Hypothalamus (tissue), 51 donors: ENCODE data around the gene OPA1.

Experiments used
- DNase-seq, 51 donors: peaks; one replicate each; lab custom pipeline; 2025; lab: John Stamatoyannopoulos, UW

The OPA1 gene

DNA sequence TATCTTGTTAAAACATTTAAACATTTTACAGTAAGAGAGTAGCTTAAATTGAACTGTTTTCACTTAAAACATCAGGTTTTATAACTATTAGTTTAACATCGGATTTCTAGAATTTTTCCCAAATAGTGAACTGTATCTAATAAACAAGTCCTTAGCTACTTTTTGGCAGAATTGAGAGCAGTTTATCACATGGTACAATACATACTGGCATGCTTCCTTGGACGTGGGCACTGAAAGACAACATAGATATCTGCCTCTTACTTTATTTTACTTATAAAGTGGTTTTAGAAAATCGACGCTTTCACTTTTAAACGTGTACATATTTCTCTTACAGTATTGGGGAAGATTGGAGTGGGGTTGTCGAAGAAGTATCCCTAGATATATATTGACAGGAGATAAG, 52.8 kb downstream of the OPA1 start:
- DNase-seq: no peak

DNA sequence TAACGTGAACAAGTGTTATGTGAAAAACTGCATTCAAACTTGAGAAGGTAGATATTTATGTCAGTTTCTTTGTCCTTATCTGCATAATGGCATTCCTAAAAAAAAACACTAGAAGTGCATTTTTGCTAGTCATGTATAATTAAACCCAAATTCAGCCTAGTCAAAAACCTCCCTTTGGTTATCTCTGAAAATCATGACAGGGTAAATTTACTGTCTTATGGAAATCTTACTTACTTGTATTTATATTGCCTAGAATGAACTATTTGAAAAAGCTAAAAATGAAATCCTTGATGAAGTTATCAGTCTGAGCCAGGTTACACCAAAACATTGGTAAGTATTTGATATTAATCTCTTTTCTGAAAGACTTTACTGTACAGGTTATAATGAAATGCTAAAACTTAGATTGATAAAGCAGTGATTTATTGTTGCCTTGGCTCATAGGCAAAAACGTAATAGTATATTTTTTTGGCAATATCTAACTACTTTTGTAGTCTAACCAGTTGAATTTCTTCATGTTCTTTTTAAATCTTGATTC, 55.6 kb downstream of the OPA1 start:
- DNase-seq: no peak

DNA sequence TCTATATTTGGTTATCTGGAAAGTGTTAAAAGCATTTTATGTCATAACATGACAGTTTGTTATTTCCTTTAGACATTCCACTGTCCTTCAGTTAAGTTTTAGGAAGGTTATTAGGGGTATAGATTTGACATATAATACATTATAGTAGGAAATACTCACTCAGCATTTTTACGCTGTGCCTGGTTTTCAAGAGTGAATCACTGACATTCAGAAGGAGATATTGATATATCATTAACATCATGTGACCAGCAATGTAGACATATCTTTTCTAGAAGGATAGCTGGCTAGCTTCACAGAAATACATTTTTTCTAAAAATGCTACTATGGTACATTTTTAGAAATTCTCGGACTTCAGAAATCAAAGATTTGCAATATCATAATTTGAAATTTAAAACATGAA, 57.6 kb downstream of the OPA1 start:
- no peak for DNase-seq

DNA sequence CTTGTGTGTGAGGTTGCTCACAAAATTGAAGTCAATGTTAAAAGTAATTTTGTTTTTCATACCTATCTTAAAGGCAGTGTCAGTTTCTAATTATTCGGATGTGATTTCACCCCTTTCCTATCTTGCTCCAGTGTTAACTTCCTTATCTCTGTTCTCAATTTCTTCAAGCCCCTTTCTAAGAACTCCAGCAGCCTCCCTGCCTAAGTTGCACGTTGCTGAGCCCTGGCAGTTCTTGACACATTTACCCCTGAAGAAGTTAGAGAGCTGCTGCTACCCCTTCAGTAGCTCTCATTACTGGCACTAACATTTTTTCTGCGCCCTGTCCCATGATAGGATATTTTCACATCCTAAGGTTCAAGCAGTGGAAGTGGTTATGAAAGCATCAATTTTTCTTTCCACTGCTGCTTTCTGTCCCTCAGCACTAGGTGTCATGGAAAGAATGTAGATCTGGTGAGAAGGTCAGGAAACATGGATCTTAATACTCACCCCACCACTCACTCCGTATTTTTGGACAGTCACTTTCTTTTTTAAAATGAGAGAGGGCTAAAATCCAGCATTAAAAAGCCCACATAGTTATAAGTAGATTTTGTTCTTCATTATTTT, 62.9 kb downstream of the OPA1 start:
- DNase-seq: no peak

DNA sequence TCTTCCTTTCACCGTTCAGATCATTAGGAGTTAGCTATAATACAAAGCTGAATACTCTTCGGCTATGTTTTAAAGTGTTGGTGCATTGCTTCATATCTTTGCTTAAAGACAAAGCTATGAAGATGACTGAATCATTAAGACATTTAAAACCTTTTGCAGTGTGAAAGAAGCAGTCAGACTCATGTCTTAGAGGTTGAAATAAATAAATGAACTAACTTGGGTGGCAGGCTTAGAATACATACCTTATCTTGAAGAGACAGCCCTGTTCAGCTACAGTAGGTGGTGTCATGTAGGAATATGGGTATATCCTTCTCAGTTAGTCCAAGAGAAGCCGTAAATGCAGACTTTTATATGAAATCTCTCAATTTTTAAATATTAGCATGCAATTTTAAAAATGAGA, 63.4 kb downstream of the OPA1 start:
- DNase-seq: no peak

DNA sequence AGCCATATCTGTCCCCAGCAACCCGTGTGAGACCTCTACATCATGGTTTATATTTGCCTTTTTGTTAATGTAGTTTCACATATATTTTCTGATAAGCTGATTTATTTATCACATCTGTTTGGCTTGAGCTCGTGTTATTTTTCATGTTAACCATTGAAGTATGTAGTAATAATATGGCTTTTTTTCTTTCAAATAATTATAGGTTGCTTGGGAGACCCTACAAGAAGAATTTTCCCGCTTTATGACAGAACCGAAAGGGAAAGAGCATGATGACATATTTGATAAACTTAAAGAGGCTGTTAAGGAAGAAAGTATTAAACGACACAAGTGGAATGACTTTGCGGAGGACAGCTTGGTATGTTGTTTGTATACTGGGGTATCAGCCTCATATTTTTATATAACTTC, 63.9 kb downstream of the OPA1 start:
- DNase-seq: no peak

DNA sequence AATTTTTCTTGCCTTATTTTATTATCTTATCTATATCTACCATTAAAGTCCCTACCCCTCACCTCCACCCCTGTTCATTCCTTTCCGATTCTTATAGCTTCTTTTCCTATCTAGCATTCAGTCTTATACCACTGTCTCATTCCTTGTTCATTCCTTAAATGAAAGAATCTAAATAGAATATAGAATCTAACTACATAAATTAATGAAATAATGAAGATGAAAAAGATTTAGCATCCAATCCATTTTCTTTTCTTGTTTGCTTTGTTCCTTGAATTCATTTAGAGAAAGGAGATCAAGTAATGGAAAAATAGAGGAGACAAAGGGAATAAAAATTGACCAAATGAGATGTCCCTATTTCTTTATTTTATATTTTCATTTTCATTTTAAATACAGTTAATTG, 67.2 kb downstream of the OPA1 start:
- no peak for DNase-seq

DNA sequence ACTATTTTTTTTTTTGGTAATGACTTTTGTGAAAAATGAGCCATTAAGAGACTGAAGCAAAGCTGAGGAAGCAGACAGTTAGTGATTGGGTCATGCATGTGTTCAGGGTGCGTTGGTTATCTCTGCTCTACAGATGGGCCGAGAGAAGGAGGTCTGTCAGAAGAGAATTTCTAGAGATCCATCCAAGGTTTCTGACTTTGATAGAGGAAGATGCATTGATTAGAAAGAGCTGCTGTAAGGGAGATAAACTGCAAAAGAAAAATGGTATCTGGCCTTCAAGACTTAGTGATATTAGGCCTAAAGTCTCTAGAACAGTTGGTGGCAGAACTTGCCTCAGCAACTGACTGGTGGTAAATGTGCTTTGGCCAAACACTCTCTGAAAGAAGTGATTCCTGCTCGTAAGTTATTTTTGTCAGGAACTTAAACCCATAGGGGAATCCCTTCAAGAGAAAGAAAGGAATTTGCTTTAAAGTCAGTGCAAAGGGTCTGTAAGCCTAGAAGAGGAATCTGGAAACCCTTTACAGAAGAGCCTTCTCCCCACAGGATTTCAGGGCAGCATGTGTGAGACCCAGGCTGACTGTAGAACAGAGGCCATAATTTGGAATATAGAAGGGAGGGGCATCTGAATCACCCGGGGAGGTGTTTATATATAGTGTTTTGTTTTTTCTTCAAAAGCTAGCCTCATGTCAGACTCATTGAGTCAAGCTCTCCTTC, 67.8 kb downstream of the OPA1 start:
- DNase-seq: no peak

DNA sequence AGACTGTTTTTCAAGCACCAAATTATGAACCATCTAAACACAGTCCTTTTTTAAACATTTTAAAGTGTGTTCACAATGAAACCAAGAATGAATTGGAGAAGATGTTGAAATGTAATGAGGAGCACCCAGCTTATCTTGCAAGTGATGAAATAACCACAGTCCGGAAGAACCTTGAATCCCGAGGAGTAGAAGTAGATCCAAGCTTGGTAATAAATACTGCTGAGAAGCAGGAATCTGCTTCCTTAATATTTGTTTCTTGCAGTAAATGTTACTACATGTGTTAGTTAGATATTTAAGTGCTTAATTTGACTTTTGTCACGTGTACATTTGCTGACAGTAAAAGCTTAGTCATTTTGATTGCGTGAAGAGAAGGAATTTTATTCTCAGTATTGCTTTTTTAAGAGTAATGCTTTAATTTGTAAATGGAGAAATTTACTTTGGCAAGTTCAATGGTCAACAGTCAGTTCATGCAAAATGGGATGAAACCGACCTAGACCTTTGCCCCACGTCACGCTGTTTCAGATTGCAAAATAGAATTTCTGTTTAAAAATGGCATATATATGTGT, 69.8 kb downstream of the OPA1 start:
- DNase-seq: no peak

DNA sequence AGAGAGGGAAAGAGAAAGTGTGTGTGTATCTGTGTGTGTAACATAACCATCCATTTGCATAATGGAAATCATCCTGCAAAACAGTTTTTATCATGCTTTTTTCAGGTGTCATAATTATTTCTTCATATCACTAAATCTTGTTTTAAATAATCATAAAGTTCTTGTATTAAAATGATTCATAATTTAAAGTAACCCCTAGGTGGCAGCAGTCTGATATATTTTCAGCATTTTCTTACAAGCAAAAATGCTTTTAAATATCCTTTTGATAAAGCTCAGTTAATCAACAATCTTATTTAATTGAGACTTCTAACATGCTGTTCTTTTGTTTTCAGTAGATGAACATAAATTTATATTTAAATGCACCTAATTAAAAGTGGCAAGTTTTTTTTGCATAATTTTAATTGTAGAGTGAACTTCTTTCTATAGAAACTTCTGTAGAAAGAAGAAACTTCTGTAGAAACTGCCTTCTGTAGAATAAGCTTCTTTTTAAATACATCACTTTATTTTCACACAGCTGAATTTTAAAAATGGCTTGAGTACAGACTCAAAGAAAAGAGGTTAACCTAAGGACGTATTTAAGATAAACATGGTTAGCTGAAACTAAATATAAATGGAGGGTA, 72.5 kb downstream of the OPA1 start:
- no peak for DNase-seq

DNA sequence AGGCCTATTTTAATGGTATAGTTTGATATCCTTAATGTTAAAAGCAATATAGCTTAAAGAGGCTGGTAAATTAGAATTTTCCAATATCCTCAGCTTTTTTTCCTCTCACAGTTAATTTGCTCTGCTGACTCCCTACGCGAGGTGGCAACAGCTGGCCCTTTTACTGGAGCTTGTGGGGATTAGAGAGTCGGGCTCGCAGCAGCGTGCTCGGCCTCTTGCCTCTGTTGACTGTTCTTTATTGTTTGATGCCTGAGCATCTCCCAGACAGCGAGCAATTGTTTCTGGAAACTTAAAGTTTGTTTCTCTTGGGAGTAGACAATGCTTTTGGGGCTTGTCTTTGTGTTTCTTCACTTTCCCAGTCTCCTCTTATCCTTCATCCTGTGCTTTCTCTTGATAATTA, 80.8 kb downstream of the OPA1 start:
- peak in 27 of 51 donors; percentile 0 to 61 (median 21) for DNase-seq

DNA sequence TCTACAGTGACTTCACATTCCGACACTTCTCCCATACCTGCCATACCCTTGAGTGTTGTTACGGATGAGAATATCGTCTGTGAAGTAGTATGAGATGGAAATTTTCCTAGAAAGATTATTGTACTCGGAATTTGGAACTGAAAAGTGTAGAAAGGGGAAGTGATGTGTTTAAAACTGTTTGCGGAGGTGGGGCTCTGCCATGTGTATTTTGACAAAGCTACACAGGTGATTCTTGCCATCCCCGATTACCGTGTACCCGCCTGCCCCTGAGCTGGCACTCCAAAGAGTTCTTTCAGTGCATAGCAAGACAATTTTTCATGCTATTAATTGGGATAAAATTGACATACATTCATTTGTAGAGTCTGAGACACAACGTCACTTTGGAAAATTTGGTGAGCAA, 81.7 kb downstream of the OPA1 start:
- DNase-seq: no peak

DNA sequence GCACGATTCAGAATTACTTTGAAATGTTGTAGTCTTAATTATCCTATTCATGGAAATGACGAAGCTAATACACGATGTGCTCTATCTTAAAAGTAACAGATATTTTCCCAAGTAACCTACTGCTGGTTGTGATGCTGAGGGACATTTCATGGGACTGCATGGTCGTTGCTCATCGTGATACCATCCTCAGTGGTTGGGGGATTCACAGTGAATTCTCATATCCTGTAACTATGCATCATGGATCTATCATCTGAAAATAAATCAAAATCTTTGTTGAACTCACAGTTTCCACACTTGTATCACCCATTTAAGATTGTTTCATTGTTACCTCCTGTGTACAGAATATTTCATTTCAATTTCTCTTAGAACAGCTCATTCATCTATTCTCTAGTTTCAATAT, 84.7 kb downstream of the OPA1 start:
- no peak for DNase-seq

DNA sequence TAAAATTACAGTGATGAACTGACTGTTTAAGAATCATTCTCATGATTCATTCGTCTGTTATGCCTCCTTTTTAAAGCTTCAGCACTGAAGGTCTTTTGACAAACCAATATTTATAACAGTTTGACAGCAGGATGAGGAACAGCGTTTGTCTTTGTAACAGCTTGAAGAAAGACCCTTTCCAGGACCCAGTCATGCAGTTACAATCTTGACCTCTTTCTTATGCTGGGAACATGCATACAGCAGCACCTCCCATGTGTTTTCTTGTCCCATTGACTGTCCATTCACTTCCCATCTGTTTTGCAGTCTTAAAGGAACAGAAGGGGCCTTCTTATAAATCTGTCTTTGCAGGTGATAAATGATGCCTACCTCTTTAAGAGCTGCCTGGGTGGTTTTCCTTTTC, 87.2 kb downstream of the OPA1 start:
- no peak for DNase-seq

DNA sequence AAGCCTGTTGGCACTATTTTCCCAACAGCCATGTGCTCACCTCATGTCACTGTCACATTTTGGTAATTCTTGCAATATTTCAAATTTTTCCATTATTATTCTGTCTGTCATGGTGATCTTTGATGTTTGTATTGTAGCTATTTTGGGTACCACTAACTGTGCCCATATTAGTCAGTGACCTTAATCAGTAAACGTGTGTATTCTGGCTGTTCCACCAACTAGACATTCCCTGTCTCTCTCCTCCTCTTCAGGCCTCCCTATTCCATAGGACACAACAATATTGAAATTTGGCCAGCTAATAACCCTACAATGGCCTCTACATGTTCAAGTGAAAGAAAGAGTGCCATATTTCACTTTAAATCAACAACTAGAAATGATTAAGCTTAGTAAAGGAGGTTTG, 88.6 kb downstream of the OPA1 start:
- no peak for DNase-seq

DNA sequence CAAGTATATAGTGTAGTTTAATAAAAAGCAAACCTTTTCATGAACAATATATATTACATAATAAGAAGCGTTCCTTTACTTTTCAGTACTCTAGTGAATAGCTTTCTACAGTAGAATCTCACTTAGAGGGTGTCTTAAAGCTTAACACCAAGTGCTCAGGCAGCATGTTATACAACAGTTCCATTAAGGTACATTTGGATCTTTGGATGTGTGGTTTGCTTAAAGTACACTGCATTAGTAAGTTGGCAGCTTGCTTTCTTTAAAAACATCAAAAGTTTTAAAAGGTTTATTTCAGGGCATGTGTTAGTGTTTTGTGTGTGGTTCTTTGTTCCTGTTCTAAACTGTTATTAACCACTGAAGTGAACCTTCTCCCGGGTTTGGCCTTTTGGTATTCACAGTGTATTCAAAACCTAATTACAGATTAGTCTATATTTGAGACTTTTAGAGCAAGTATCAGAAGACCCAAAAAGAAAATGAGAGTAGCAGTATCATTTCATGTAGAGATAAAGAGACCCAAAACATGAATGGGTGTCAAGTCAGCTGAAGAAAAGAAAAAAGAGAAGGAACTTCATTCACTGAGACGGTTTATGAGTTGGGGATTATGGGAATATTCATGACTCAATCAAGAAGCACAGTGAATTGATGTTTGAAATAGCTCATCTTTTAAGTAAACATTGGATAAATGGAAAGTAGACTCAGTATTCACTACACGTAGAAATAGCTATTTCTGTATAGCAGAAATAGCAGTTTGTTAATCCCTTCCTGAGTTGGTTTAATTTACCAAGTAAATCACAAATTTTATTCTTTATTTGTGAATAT, 93.9 kb downstream of the OPA1 start:
- DNase-seq: peak in 1 of 51 donors; percentile 12

DNA sequence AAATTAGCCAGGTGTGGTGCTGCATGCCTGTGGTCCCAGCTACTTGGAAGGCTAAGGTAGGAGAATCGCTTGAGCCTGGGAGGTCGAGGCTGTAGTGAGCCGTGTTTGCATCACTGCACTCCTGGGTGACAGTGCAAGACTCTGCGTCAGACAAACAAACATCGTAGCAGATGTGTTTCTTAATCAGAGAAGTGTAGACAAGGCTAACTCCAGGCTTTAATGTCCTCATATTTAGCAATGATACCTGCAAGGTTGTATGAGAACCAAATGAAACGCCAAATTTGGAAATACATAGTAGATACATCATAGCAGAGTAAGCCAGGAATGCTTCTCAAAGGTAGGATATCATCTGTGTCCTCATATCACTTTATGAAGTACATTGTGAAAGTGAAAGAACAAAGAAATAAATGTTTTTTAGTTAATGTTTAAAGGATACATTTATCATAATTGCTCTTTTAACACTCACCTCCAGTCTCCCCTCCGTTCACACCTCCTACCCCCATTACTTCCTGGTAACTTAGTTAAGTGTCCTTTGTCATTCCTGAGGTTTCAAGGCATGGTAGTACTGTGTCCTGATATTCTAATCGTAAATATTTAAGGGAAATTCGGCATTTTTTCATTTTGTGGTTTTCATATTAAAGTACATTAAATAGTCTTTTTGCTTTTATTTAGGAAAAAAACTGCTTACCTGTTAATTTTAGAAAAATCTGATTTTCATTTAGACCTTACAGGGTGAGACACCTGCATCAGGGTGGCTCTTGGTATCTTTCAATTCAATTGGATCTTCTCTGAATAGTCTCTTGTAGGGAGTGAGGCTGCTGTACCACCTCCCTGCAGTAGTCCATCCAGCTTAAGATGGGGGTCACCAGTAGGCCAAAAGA, 96.1 kb downstream of the OPA1 start:
- DNase-seq: no peak

DNA sequence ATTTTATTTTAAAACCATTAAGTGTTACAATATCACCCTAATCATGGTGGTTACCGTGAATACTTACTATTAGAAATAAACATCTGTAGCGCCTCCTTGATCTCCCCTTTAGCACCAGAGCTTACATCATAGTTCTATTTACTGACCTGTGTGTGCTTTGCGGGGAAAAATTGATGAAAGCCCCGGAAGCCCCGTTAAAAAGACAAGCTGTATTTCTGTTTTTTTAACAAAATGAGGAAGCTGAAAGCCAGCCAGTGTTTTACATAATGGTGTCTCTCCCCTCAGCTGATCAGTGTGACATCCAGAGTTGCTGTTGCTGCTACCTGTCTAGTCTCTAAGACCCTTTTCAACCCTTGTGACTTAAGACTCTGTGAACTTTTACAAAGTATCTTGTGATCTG, 100.8 kb downstream of the OPA1 start:
- no peak for DNase-seq

DNA sequence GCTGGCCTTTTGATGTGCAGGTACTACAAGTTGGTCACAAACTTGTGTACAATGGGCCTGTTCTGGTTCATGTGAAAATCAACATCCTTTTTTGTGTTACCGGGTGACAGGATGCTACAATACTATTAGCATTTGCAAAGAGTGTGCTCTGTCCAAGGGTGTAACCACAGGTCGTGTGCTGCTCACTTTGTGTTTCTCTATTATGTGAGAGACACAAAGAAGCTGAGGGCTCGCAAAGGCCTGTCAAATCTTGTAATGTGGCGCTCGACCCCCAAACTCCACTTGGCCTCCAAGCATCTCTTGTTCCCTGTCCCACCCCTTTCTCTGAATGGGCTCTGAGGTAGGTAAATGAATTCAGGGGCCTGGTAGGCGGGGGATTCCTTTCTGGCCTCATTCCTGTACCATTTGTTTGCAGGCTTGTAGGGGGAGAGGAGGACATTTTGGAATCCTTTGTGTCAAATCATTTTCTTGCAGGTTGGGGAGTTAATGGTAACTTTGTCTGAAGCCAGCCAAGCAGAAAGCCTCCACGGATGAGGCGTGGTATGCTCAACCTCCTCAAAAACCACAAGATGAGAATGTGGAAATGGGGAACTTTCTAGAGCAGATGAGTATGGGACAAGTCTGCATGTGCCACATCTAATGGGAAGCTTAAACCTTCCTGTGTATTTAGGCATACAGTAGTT, 109.1 kb downstream of the OPA1 start:
- DNase-seq: no peak
